Measurements from ENCODE around the gene PDILT.

PDILT gene

GRCh38 chr16:20393801-20394577 lies 10.5 kb downstream of the PDILT start:
- no peak for ATAC-seq
- Mint-ChIP-seq H3K4me1 (no peaks in the 10 kb centered on the region), H3K27me3 (no peaks in the 10 kb centered on the region), H3K9me3 (no peaks in the 10 kb centered on the region), H3K27ac (no peak overlapping the region), H3K36me3 (ENCODE audit: low read depth) (no peaks in the 10 kb centered on the region), H3K4me3 (no peak overlapping the region)
- DNase-seq, result no peak

- Mint-ChIP-seq H3K4me1 (no peaks in the 10 kb centered on the region), H3K9me3 (no peaks in the 10 kb centered on the region), H3K4me3 (no peak overlapping the region), H3K36me3 (ENCODE audit: low read depth) (no peaks in the 10 kb centered on the region), H3K27ac (no peak overlapping the region), H3K27me3 (peaks cover 11% of the 10 kb centered on the region)
- DNase-seq (no peak), ATAC-seq (no peak)
Measured at GRCh38 chr16:20391045-20391444, 13.5 kb downstream of the PDILT start.

GRCh38 chr16:20388854-20389253 lies 15.7 kb downstream of the PDILT start:
- DNase-seq (no peak), ATAC-seq (no peak)
- H3K4me1 Mint-ChIP-seq, result no peaks in the 10 kb centered on the region
- H3K36me3 Mint-ChIP-seq (ENCODE audit: low read depth), result no peaks in the 10 kb centered on the region
- H3K27ac Mint-ChIP-seq, result no peak overlapping the region
- H3K4me3 Mint-ChIP-seq, result no peak overlapping the region
- H3K27me3 Mint-ChIP-seq, result peaks cover 16% of the 10 kb centered on the region
- no peaks in the 10 kb centered on the region for H3K9me3 Mint-ChIP-seq

- H3K36me3 Mint-ChIP-seq (ENCODE audit: low read depth), result no peaks in the 10 kb centered on the region
- no peak overlapping the region for H3K4me3 Mint-ChIP-seq
- no peaks in the 10 kb centered on the region for H3K4me1 Mint-ChIP-seq
Measured at GRCh38 chr16:20387978-20388377, 16.6 kb downstream of the PDILT start.

GRCh38 chr16:20385844-20386832 lies 18.4 kb downstream of the PDILT start:
- H3K27ac Mint-ChIP-seq, result no peak overlapping the region
- DNase-seq, result peak; percentile 67
- no peaks in the 10 kb centered on the region for H3K9me3 Mint-ChIP-seq
- H3K36me3 Mint-ChIP-seq (ENCODE audit: low read depth), result no peaks in the 10 kb centered on the region
- H3K4me3 Mint-ChIP-seq, result no peak overlapping the region
- no peaks in the 10 kb centered on the region for H3K4me1 Mint-ChIP-seq
- H3K27me3 Mint-ChIP-seq, result peaks cover 19% of the 10 kb centered on the region
- no peak for ATAC-seq

More at GRCh38 chr16:20387978-20388377, 16.6 kb downstream of the PDILT start:
- Mint-ChIP-seq H3K9me3 (no peaks in the 10 kb centered on the region), H3K27me3 (peaks cover 19% of the 10 kb centered on the region), H3K27ac (no peak overlapping the region)
- no peak for ATAC-seq
- no peak for DNase-seq

- H3K4me1 Mint-ChIP-seq, result no peaks in the 10 kb centered on the region
- no peaks in the 10 kb centered on the region for H3K36me3 Mint-ChIP-seq (ENCODE audit: low read depth)
- H3K9me3 Mint-ChIP-seq, result no peaks in the 10 kb centered on the region
- ATAC-seq, result peak; percentile 61
- H3K4me3 Mint-ChIP-seq, result no peak overlapping the region
- H3K27ac Mint-ChIP-seq, result no peak overlapping the region
- peak; percentile 44 for DNase-seq
- H3K27me3 Mint-ChIP-seq, result peaks cover 19% of the 10 kb centered on the region
Measured at GRCh38 chr16:20383106-20384029, 21.2 kb downstream of the PDILT start.

GRCh38 chr16:20382202-20382948 lies 22.2 kb downstream of the PDILT start:
- ATAC-seq (no peak), DNase-seq (no peak)
- Mint-ChIP-seq H3K4me1 (no peaks in the 10 kb centered on the region), H3K27ac (no peak overlapping the region), H3K36me3 (ENCODE audit: low read depth) (no peaks in the 10 kb centered on the region), H3K27me3 (peaks cover 19% of the 10 kb centered on the region), H3K9me3 (no peaks in the 10 kb centered on the region), H3K4me3 (no peak overlapping the region)

- Mint-ChIP-seq H3K4me1 (no peaks in the 10 kb centered on the region), H3K27me3 (peaks cover 10% of the 10 kb centered on the region), H3K36me3 (ENCODE audit: low read depth) (no peaks in the 10 kb centered on the region), H3K27ac (no peak overlapping the region), H3K9me3 (no peaks in the 10 kb centered on the region), H3K4me3 (no peak overlapping the region)
- DNase-seq (no peak), ATAC-seq (no peak)
Measured at GRCh38 chr16:20380782-20381181, 23.8 kb downstream of the PDILT start.

- DNase-seq (no peak), ATAC-seq (no peak)
- no peaks in the 10 kb centered on the region for H3K4me1 Mint-ChIP-seq
- peaks cover 9% of the 10 kb centered on the region for H3K27me3 Mint-ChIP-seq
- H3K36me3 Mint-ChIP-seq (ENCODE audit: low read depth), result no peaks in the 10 kb centered on the region
- no peak overlapping the region for H3K27ac Mint-ChIP-seq
- H3K4me3 Mint-ChIP-seq, result no peak overlapping the region
- H3K9me3 Mint-ChIP-seq, result no peaks in the 10 kb centered on the region
Measured at GRCh38 chr16:20377181-20377580, 27.4 kb downstream of the PDILT start.

- DNase-seq (no peak), ATAC-seq (no peak)
- Mint-ChIP-seq H3K4me1 (no peaks in the 10 kb centered on the region), H3K27me3 (peaks cover 12% of the 10 kb centered on the region), H3K27ac (no peak overlapping the region), H3K36me3 (ENCODE audit: low read depth) (no peaks in the 10 kb centered on the region), H3K9me3 (no peaks in the 10 kb centered on the region), H3K4me3 (no peak overlapping the region)
Measured at GRCh38 chr16:20372701-20373100, 31.8 kb downstream of the PDILT start.

- H3K36me3 Mint-ChIP-seq (ENCODE audit: low read depth), result no peaks in the 10 kb centered on the region
Measured at GRCh38 chr16:20369452-20370054, 35.0 kb downstream of the PDILT start.

GRCh38 chr16:20364051-20364450 lies 40.5 kb downstream of the PDILT start:
- no peak for DNase-seq
- H3K36me3 Mint-ChIP-seq (ENCODE audit: low read depth), result no peaks in the 10 kb centered on the region

More at GRCh38 chr16:20369452-20370054, 35.0 kb downstream of the PDILT start:
- Mint-ChIP-seq H3K4me1 (no peaks in the 10 kb centered on the region), H3K27me3 (peaks cover 10% of the 10 kb centered on the region), H3K4me3 (no peak overlapping the region), H3K27ac (no peak overlapping the region), H3K9me3 (no peaks in the 10 kb centered on the region)
- DNase-seq (no peak), ATAC-seq (no peak)

GRCh38 chr16:20363191-20363590 lies 41.3 kb downstream of the PDILT start:
- no peak for DNase-seq
- Mint-ChIP-seq H3K4me1 (no peaks in the 10 kb centered on the region), H3K27ac (no peak overlapping the region), H3K4me3 (no peak overlapping the region), H3K9me3 (no peaks in the 10 kb centered on the region), H3K36me3 (ENCODE audit: low read depth) (no peaks in the 10 kb centered on the region), H3K27me3 (peaks cover 2% of the 10 kb centered on the region)
- ATAC-seq, result no peak

More at GRCh38 chr16:20364051-20364450, 40.5 kb downstream of the PDILT start:
- H3K9me3 Mint-ChIP-seq, result no peaks in the 10 kb centered on the region
- ATAC-seq, result no peak
- H3K27me3 Mint-ChIP-seq, result peaks cover 2% of the 10 kb centered on the region
- H3K4me3 Mint-ChIP-seq, result no peak overlapping the region
- no peaks in the 10 kb centered on the region for H3K4me1 Mint-ChIP-seq
- H3K27ac Mint-ChIP-seq, result no peak overlapping the region

All from activated naive CD8-positive, alpha-beta T cell treated with anti-CD3 and anti-CD28 coated beads, Interleukin-2, amount 50 U/mL, for 24 hours (primary cell).